Activated T-cell treated with anti-CD3 and anti-CD28 coated beads for 4 hours (primary cell): ENCODE measurements around the gene ATRX.
"Not testable (repeated sequence)": the region's sequence is repeated elsewhere in the genome, so short reads cannot be mapped to it uniquely, and the experiment has no call there.

ENCODE experiments used
- DNase-seq: peaks from one replicate; pipeline ENCODE4 v3.0.0-alpha.2; 2020

The ATRX gene

DNA sequence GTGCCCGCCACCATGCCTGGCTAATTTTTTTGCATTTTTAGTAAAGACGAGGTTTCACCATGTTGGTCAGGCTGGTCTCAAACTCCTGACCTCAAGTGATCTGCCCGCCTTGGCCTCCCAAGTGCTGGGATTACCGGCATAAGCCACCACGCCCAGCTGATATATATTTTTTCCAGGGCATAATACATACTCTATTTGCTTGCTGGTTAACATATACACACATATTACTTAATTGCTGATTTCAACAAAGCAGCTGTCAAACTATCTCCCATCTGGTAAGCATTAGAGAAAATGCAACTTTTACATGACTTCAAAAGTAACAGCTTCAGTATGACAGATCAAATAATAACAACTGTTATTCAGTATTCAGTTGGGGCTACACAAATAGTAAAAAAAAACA, 164.6 kb downstream of the ATRX start:
- not testable (repeated sequence) for DNase-seq

DNA sequence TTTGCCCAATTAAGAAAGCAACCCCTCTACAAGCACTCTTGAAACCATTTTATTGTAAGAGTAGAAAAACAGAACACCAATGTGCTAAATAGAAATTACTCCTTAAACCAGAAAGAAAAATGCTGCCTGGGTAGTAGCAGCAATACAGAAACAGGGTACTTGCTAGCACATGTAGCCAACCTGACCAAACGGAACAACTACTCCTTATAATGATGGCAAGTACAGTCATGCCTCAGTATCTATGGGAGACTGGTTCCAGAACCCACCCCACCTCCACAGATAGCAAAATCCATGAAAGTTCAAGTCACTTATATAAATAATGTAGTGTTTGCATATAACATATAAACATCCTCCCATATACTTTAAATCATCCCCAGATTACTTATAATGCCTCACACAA, 168.8 kb downstream of the ATRX start:
- no peak for DNase-seq

- DNase-seq: no peak
Measured at GRCh38 chrX:77603635-77604336, 182.2 kb downstream of the ATRX start.

DNA sequence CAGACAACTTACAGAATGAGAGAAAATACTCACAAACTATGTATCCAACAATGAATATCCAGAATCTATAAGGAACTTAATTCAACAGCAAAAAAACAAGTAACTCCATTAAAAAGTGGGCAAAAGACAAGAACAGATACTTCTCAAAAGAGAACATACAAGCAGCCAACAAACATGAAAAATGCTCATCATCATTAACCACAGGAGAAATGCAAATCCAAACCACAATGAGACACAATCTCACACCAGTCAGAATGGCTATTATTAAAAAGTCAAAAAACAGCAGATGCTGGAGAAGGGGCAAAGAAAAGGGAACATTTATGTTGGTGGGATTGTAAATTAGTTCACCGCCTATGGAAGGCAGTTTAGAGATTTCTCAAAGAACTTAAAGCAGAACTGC, 188.5 kb downstream of the ATRX start:
- DNase-seq: no peak

GRCh38 chrX:77597090-77597489, 188.9 kb downstream of the ATRX start:
- no peak for DNase-seq

DNA sequence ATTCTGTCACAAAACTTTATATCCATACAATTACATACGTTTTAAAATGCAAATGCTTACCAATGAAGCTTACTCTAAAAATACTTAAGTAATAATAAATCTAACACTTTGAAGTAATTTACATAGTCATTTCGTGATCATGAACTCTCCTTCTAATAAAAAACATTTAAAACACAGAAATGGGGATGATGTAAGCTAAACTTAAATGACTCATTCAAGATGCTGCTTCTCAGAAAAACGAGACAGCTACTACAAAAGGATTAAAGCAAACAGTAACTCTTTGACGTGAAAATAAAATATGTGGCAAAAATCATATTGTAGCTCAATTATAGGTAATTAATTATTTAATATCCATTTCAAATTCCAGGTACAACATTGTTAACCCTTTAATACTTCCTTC, 190.2 kb downstream of the ATRX start:
- DNase-seq: no peak

GRCh38 chrX:77572322-77572721, 213.7 kb downstream of the ATRX start:
- no peak for DNase-seq

GRCh38 chrX:77565278-77565677, 220.7 kb downstream of the ATRX start:
- no peak for DNase-seq

DNA sequence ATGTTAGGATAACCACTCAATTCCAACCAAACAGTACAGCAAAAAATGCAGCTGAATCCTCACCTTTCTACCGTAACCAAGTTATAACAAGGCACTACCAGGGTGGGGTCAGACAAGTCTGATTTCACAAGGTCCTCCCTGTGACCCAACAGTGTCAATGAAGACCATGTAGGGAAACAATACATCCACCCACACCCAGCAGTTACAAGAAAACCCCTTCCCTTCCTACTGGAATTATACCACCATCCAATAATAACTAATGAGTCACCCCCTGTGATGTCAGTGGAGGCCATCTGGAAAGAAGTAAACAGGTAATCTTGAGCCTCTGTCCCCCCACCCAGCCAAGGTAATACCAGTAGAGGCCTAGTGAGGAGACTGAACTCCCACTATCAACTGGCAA, 221.2 kb downstream of the ATRX start:
- no peak for DNase-seq

DNA sequence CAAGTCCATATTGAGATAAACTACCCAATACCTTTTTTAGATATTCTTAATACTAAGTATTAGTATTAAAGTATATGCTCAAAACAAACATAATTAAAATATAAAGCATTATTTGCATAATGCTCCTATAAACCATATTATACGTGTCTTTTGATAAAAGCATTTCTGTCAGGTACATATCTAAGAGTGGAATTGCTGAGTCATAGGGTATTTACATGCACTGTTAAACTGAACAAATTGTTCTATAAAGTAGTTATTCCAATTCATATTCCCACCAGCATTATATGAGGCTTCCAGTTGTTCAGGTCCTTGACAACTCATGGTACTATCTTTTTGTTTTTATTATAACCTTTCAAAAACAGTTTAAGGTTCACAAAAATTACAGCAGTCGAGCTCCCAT, 224.6 kb downstream of the ATRX start:
- no peak for DNase-seq

DNA sequence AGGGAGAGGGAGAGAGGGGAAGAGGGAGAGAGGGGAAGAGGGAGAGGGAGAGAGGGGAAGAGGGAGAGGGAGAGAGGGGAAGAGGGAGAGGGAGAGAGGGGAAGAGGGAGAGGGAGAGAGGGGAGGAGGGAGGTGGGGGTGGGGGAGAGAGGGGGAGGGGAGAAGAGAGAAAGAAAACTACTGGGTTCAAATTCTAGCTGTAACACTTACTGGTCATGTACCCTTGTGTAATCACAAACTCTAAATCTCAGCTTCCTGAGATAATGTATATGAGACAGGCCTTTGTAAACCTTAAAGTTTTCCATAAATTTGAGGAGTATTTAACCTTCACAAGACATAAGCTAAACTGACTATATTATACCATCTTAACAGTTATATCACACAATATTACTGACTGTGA, 229.7 kb downstream of the ATRX start:
- DNase-seq: no peak

- DNase-seq: no peak
Measured at GRCh38 chrX:77548751-77549150, 237.3 kb downstream of the ATRX start.

DNA sequence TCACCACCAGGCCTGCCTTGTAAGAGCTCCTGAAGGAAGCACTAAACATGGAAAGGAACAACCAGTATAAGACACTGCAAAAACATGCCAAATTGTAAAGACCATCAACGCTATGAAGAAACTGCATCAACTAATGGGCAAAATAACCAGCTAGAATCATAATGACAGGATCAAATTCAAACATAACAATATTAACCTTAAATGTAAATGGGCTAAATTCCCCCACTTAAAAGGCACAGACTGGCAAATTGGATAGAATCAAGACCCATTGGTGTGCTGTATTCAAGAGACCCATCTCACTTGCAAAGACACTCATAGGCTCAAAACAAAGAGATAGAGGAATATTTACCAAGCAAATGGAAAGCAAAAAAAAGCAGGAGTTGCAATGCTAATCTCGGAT, 246.2 kb downstream of the ATRX start:
- not testable (repeated sequence) for DNase-seq

- not testable (repeated sequence) for DNase-seq
Measured at GRCh38 chrX:77531261-77531660, 254.8 kb downstream of the ATRX start.

GRCh38 chrX:77528034-77528433, 258.0 kb downstream of the ATRX start:
- DNase-seq: no peak

- DNase-seq: no peak
Measured at GRCh38 chrX:77527233-77528001, 258.6 kb downstream of the ATRX start.

GRCh38 chrX:77519765-77520164, 266.3 kb downstream of the ATRX start:
- no peak for DNase-seq

GRCh38 chrX:77514177-77514576, 271.8 kb downstream of the ATRX start:
- no peak for DNase-seq

GRCh38 chrX:77510007-77510406, 276.0 kb downstream of the ATRX start:
- DNase-seq: no peak

- no peak for DNase-seq
Measured at GRCh38 chrX:77505227-77505626, 280.8 kb downstream of the ATRX start.

DNA sequence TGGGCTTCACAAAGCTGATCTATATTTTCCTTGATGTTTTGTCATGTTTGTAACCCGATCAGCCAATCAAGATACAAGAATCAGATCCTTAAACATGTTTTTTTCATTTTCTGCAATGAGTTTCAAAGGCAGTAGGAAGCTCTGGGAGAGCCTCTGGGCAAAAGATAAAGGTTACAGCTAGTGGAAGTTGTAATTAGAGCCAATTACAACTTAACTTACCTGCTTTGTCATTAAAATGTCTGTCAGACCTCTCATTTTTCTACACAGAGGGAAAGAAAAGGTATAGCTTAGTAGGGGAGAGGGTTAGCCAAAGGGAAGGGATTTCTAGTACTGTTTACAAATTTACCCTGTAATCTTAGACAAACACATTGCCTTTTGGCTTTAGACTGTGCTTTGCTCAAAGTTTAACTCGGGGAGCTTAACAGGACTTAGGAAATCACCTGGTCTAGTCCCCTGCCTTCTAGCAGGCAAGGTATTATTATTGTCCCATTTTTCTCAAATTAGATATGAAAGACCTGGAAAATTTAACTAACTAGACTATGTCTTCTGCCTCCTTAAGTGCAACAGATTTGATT, 283.0 kb downstream of the ATRX start:
- no peak for DNase-seq

- DNase-seq: not testable (repeated sequence)
Measured at GRCh38 chrX:77500164-77500563, 285.9 kb downstream of the ATRX start.

GRCh38 chrX:77493677-77494553, 292.1 kb downstream of the ATRX start:
- DNase-seq: no peak
